ENCODE results near the gene HES1.

HES1 gene

DNA sequence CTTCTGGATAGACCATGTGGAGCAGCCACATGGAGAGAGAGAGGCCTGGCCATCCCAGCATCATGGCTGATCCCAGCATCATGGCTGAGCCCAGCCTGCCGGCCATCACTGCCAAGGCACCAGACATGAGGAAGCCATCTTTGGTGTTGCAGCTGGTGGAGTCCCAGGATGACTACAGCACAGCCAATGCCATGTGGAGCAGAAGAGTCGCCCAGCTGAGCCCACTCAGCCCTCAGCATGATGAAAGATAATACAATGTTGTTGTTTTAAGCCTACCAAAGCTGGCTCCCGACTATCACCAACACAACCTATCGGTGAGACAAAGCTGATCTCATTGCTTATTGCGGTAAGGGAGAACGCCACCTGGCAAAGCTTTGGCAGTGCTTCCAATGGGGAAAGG, 18.4 kb downstream of the HES1 start:
- TF ChIP-seq, protein P1, sequence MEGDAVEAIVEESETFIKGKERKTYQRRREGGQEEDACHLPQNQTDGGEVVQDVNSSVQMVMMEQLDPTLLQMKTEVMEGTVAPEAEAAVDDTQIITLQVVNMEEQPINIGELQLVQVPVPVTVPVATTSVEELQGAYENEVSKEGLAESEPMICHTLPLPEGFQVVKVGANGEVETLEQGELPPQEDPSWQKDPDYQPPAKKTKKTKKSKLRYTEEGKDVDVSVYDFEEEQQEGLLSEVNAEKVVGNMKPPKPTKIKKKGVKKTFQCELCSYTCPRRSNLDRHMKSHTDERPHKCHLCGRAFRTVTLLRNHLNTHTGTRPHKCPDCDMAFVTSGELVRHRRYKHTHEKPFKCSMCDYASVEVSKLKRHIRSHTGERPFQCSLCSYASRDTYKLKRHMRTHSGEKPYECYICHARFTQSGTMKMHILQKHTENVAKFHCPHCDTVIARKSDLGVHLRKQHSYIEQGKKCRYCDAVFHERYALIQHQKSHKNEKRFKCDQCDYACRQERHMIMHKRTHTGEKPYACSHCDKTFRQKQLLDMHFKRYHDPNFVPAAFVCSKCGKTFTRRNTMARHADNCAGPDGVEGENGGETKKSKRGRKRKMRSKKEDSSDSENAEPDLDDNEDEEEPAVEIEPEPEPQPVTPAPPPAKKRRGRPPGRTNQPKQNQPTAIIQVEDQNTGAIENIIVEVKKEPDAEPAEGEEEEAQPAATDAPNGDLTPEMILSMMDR (IDR thresholded peaks at IDR 0.05) = no peak
- Histone ChIP-seq H3K9me3 (no peaks in the 10 kb centered on the region), H3K27me3 (no peaks in the 10 kb centered on the region), H3K27ac (no peak overlapping the region), H3K36me3 (peaks cover 7% of the 10 kb centered on the region), H3K4me1 (ENCODE audit: control insufficient read depth in 1 of 2, insufficient read depth in 1 of 2, low read depth in 1 of 2, low read length in 1 of 2) (no peaks in the 10 kb centered on the region), H3K4me3 (ENCODE audit: low read depth in 1 of 2, low read length in 1 of 2) (no peak overlapping the region)

DNA sequence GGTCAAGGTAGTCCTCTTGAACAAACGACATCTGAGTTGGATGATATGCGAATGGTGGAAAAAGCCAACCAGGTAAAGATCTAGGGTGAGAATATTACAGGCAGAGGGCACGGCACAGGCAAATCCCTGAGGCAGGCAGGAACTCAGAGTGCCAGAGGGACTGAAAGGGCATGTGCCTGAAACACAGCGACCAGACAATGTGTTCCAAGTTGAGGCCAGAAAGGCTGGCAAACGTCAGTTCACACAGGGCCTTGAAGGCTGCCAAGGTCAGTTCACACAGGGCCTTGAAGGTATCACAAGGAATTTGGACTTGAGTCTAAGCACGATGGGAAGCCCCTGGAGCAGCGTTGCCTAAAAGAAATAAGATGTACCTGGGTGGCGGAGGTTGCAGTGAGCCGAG, 20.1 kb downstream of the HES1 start:
- H3K27ac ChIP-seq = no peak overlapping the region
- H3K36me3 ChIP-seq = peaks cover 16% of the 10 kb centered on the region
- no peak overlapping the region for H3K4me3 ChIP-seq (ENCODE audit: low read depth in 1 of 2, low read length in 1 of 2)
- H3K27me3 ChIP-seq = no peaks in the 10 kb centered on the region
- H3K9me3 ChIP-seq = no peaks in the 10 kb centered on the region
- TF ChIP-seq, protein P1 (IDR thresholded peaks at IDR 0.05) = no peak
- no peaks in the 10 kb centered on the region for H3K4me1 ChIP-seq (ENCODE audit: control insufficient read depth in 1 of 2, insufficient read depth in 1 of 2, low read depth in 1 of 2, low read length in 1 of 2)

DNA sequence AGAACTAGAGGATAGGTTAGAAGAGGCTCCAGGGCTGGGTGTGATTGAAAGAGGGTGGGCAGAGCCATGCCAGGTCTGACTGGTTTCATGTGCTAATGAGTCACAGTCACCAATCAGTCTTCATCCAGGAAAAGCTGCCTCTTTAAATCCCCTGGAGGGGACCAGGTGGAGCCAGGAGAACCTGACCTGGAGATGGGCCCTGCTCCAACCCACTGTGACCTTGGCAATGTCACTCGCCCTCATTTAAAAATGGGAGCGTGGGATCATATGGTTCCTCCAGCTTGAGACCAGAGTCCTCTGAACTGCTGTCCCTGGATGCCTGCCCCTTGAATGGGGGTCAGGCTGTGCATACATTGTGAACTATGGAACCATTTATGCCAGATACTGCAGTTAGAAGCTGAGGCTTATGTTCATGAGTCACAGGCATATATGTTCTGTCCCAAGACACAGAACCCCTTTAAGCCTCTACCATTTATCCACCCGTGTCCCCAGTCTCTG, 23.0 kb downstream of the HES1 start:
- no peaks in the 10 kb centered on the region for H3K27me3 ChIP-seq
- H3K27ac ChIP-seq = no peak overlapping the region
- H3K36me3 ChIP-seq = peaks cover 16% of the 10 kb centered on the region
- H3K4me1 ChIP-seq (ENCODE audit: control insufficient read depth in 1 of 2, insufficient read depth in 1 of 2, low read depth in 1 of 2, low read length in 1 of 2) = no peaks in the 10 kb centered on the region
- H3K9me3 ChIP-seq = no peaks in the 10 kb centered on the region
- TF ChIP-seq, protein P1 (IDR thresholded peaks at IDR 0.05) = no peak
- H3K4me3 ChIP-seq (ENCODE audit: low read depth in 1 of 2, low read length in 1 of 2) = no peak overlapping the region

DNA sequence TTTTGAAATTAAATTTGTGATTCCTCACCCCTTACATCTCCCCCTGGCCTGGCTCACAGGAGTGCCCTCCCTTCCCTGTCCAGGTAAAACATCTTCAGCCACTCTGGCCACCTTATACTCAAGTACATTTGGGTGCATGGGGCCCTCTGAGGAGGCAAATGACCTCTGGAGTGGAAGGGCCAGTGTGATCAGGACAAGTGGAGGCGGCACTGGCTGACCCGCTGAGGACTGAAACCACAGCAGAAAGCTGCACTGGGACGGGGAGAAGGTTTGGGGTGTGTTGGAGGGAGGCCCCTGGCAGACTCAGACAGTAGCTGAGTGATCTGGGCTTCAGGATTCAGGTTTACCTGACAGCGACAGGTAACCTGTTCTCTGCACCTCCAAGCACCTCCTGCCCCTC, 24.2 kb downstream of the HES1 start:
- Histone ChIP-seq H3K4me3 (ENCODE audit: low read depth in 1 of 2, low read length in 1 of 2) (no peak overlapping the region), H3K27ac (no peak overlapping the region), H3K27me3 (no peaks in the 10 kb centered on the region), H3K4me1 (ENCODE audit: control insufficient read depth in 1 of 2, insufficient read depth in 1 of 2, low read depth in 1 of 2, low read length in 1 of 2) (peaks cover 0 to 8% of the 10 kb centered on the region in 2 experiments), H3K9me3 (no peaks in the 10 kb centered on the region), H3K36me3 (peaks cover 16% of the 10 kb centered on the region)
- TF ChIP-seq, protein P1 (IDR thresholded peaks at IDR 0.05) = no peak

DNA sequence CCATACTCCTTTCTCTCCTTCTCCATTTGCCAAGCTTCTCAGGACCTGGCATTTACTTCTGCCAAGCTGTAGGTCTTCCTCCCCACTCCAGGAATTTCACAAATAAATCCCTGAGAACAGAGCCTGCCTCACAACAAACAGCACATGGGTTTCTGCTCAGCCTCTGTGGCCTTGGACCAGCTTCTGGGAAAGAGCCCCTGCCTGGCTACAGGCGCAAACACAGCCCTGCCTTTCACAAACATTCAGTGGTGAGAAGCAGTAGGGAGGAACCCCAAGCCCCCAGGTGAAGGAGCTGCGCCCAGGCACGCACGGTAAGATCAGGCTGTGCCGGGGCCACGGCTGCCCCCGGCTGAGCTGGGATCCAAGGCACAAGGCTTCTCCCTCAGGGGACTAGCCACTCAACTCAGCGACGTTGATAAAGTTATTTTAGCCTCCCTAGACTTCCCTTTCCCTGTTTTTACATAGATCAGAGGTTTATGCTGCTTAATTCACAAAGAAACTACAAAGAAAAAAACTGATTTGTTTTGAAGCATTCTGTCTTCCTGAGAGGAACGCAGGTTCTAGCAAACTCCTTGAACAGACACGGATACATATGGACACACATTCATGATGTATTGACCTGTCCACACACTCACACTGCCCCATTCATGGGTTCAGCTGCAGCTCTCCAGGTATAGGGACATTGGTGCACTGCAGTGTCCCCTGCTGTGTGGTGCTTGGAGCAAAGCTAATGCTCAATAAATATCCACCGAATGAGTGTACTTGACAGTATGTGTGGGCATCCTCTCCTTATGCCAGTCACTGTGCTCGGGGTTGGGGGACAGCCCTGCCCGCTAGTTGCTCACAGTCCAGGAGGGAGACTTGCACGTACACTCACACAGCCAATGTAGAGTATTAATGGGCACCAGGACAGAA, 25.4 kb downstream of the HES1 start:
- no peak overlapping the region for H3K27ac ChIP-seq
- H3K36me3 ChIP-seq = peaks cover 16% of the 10 kb centered on the region
- peaks cover 8 to 19% of the 10 kb centered on the region in 2 experiments for H3K4me1 ChIP-seq (ENCODE audit: control insufficient read depth in 1 of 2, insufficient read depth in 1 of 2, low read depth in 1 of 2, low read length in 1 of 2)
- H3K27me3 ChIP-seq = no peaks in the 10 kb centered on the region
- H3K4me3 ChIP-seq (ENCODE audit: low read depth in 1 of 2, low read length in 1 of 2) = no peak overlapping the region
- no peaks in the 10 kb centered on the region for H3K9me3 ChIP-seq
- TF ChIP-seq, protein P1 (IDR thresholded peaks at IDR 0.05) = no peak

Measured in neutrophil (primary cell).